ENCODE measurements around the gene LCNL1.

DNA sequence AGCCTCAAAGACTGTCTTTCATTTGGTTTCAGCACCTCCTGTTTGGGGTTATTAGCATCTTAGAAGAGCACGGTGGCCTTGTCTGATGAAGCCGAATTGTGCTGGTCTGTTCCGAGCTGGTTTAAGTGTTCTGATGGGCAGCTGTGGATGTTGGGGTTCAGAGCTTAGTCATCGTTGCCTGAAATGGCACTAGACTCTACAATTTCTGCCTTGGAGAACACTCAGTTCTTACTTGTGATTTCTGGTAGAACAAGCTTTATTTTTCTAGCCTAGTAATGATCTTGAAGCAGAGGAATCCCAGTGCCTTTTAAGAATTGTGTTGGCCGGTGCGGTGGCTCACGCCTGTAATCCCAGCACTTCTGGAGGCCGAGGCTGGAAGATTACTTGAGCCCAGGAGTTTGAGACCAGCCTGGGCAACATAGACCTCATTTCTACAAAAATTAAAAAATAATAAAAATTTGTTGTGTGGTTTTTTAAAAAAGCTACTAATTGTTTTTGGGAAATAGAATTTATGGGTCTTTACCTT lies 46.1 kb upstream of the LCNL1 start:
- TF ChIP-seq CTCF (IDR thresholded peaks at IDR 0.05) (no peak), POLR2AphosphoS5 (IDR thresholded peaks at IDR 0.05) (no peak), POLR2A (IDR thresholded peaks at IDR 0.05) (no peak)

Data from upper lobe of left lung (tissue), 4 donors.